ENCODE measurements around the gene TFIP11. TPM values are rescaled to one million over a fixed set of nuclear protein-coding genes. Genes with fewer than 3 reads are reported as not detected.

The TFIP11 gene
- total and polyA plus RNA-seq, 2 of the 8 experiments (the other 6 are each of a cell fraction or from before 2014, with no cell fraction given): 18.1 to 28.3 TPM

- no peak for TF ChIP-seq SP2 (IDR thresholded peaks at IDR 0.05; ENCODE audit: low read length)
- no peak for TF ChIP-seq BACH1 (IDR thresholded peaks at IDR 0.05; ENCODE audit: low read length)
Observed at GRCh38 chr22:26502688-26503561, 9.3 kb downstream of the TFIP11 start (continued).
